ENCODE results near the gene CYP39A1.

GRCh38 chr6:46690911-46691451 lies 38.4 kb upstream of the CYP39A1 start:
- no peak for TF ChIP-seq RBM14 (IDR thresholded peaks at IDR 0.05; ENCODE audit: borderline replicate concordance, insufficient read depth, low read depth, low read length)
- no peak for TF ChIP-seq SPI1 (IDR thresholded peaks at IDR 0.05; ENCODE audit: borderline replicate concordance, low read depth, low read length)
- TF ChIP-seq, protein P1, sequence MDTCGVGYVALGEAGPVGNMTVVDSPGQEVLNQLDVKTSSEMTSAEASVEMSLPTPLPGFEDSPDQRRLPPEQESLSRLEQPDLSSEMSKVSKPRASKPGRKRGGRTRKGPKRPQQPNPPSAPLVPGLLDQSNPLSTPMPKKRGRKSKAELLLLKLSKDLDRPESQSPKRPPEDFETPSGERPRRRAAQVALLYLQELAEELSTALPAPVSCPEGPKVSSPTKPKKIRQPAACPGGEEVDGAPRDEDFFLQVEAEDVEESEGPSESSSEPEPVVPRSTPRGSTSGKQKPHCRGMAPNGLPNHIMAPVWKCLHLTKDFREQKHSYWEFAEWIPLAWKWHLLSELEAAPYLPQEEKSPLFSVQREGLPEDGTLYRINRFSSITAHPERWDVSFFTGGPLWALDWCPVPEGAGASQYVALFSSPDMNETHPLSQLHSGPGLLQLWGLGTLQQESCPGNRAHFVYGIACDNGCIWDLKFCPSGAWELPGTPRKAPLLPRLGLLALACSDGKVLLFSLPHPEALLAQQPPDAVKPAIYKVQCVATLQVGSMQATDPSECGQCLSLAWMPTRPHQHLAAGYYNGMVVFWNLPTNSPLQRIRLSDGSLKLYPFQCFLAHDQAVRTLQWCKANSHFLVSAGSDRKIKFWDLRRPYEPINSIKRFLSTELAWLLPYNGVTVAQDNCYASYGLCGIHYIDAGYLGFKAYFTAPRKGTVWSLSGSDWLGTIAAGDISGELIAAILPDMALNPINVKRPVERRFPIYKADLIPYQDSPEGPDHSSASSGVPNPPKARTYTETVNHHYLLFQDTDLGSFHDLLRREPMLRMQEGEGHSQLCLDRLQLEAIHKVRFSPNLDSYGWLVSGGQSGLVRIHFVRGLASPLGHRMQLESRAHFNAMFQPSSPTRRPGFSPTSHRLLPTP (IDR thresholded peaks at IDR 0.05; ENCODE audit: borderline replicate concordance, extremely low read depth, insufficient read length): no peak
- no peak for TF ChIP-seq ZNF398 (CRISPR knock-in tag; IDR thresholded peaks at IDR 0.05)
- TF ChIP-seq E4F1 (CRISPR knock-in tag; IDR thresholded peaks at IDR 0.05; ENCODE audit: borderline replicate concordance): no peak

Data from K562 (cell line).